GM12874 (cell line): ENCODE data around the gene AKIRIN2.

ENCODE experiments used
- TF ChIP-seq, protein P1 (sequence below): IDR thresholded peaks from 2 replicates; pipeline ENCODE4 v1.5.1; 2011; ENCODE audit warnings: low read depth, mild to moderate bottlenecking, control low read depth, low read length, moderate library complexity; ENCODE audit not compliant: insufficient read depth

The AKIRIN2 gene

DNA sequence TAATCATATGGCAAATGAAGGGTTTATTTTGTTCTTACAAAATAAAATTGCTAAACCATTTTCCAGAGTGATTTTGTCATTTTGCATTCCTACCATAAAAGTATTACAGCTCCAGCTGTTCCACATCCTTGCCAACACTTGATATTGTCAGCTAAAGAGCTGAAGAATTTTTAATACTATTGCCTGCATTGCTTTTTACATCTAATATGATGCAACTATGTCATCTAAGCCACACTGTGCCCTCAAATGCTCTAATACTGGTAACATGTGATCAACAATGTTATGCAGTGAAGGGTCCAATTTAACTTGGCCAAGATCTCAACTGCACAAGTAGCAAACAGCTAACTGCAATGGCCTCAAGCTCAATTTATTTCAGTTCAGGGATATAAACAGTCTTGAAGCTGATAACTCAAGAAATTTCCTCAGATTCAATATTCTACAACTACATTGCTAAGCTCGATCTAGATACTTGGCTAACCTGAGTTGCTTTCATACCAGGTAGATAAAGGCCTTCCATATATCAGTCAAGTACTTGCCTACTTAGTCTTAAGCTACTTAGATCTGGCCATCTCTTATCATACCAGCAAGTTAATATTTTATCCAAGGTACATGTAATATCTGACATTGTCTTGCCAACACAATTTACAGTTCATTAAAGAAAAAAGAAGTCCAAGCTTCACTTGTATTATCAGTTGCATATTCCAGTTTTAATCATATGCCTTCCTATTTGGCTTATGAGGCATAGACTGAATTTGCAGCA, 17.0 kb downstream of the AKIRIN2 start:
- TF ChIP-seq, protein P1, sequence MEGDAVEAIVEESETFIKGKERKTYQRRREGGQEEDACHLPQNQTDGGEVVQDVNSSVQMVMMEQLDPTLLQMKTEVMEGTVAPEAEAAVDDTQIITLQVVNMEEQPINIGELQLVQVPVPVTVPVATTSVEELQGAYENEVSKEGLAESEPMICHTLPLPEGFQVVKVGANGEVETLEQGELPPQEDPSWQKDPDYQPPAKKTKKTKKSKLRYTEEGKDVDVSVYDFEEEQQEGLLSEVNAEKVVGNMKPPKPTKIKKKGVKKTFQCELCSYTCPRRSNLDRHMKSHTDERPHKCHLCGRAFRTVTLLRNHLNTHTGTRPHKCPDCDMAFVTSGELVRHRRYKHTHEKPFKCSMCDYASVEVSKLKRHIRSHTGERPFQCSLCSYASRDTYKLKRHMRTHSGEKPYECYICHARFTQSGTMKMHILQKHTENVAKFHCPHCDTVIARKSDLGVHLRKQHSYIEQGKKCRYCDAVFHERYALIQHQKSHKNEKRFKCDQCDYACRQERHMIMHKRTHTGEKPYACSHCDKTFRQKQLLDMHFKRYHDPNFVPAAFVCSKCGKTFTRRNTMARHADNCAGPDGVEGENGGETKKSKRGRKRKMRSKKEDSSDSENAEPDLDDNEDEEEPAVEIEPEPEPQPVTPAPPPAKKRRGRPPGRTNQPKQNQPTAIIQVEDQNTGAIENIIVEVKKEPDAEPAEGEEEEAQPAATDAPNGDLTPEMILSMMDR: no peak

DNA sequence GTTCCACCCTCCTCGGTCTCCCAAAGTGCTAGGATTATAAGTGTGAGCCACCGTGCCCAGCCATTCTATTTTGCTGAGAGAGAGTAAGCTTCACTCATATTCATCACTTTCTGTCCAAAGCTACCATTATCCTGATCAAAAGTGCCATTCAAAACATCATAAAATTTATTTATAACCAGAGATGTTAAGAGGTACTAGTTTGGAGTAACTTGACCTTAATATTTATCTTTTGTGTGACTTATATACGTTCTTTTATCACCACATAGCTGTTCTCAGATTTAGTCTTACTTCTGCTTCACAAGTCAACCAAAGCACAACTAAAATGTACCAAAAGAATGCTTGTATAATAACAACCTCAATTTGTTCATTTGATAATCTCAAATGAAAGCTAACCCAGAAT, 18.1 kb downstream of the AKIRIN2 start:
- TF ChIP-seq, protein P1: no peak

DNA sequence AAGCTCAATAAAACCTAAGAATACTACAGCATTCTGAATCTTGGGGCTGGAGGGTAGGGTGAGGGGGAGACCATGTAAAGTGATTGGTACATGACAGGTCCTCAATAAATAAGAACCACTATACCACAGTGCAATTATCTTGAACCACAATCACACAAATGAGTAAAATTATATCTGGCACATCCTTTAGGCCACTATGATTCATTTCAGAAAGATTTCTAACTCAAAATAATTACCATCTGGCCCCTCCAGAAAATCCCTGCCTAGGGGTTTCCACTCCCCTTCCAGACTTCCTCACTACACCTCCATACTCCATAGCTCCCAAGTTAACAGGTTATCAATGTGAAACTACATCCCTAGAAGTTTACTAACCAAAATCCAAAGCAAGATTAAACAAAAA, 19.7 kb downstream of the AKIRIN2 start:
- TF ChIP-seq, protein P1: no peak

DNA sequence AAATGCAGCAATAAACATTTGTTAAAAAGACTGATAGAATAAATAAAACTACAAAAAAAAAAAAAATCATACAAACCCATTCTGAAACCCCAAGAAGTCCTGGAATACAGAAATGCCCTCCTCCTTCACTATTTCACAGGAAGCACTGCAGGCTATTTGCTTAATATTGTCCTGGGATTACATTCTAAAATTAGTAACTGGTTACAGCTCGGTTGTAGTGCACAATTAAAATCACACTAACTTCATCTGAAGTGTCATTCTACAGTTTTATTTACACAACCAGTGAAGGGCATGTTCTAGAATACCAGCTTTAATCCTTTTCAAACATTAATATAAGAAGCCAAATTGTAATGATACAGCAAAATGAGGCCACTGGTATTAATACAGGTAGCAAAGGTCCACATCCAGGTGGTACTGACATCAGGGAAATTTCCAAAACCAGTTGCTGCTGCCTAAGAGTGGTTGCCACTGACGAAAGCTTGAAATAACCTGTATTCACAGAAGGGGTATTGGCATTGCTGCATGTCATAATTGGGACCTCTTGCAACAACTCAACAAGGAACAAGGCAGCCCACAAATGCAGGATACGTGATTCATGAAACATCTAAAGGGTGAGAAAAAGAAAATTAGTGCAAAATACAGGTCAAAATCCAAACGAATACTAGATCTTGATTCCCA, 26.9 kb downstream of the AKIRIN2 start:
- TF ChIP-seq, protein P1: no peak

DNA sequence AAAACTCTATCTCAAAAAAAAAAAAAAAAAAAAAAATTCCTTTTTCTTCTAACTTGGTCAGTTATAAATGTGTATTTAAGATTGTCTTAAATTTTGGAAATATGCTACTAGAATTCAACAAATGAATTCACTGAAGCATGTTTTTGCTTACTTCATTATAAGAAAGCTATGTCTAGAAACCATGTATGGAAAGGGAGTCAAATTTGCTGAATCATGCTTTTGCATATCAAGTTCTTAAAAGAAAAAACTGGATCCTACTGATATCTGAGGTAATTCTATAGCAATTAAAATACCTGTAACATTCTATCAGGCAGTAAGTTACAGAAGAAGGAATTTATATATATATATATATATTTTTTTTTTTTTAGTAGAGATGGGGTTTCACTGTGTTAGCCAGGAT, 27.7 kb downstream of the AKIRIN2 start:
- TF ChIP-seq, protein P1: no peak

DNA sequence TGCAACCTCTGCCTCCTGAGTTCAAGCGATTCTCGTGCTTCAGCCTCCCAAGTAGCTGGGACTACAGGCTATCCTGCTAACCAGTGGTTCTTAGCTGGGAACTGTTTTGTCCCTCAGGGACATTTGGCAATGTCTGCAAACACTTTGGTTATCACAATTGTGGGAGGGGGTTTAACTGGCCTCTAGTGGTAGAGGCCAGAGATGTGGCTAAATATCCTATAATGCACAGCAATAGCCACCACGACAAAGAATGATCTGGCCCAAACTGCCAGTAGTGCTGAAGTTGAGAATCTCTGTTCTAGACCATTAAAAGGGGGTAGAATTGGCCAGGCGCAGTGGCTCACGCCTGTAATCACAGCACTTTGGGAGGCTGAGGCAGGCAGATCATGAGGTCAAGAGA, 28.8 kb downstream of the AKIRIN2 start:
- TF ChIP-seq, protein P1: no peak

DNA sequence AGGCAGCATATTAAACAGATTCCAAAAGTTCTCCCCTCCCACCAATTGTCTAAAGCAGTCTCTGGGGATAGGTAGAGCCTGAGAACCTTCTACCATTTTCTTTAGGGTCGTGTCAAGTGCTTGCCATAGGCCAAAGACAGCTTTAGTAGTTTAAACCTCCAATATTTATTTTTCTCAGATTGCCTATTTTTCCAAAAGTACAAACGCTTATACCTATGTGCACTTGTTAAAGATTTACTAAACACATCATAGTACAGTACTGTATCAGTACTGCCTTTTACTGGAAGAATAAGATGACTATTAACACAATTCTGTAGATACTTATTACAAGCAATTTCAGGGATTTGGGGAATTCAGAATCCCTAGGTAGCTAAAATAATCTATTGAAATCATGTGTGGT, 29.4 kb downstream of the AKIRIN2 start:
- TF ChIP-seq, protein P1: no peak
